Testis (tissue), 2 donors: ENCODE results near the gene TMPRSS15.

Source experiments
- POLR2A ChIP-seq: fragments of 450-650 bp; IDR thresholded peaks from one replicate; pipeline ENCODE4 v1.6.1; 2017; ENCODE audit warnings: antibody characterized with exemption, mild to moderate bottlenecking, moderate library complexity
- TF ChIP-seq, protein P1 (sequence below), 3 experiments: fragments of 450-650 bp in 2 of 3; fragments of 200-600 bp in 1 of 3; sonication (generic) in 1 of 3; IDR thresholded peaks; one replicate each; pipeline ENCODE4 v1.5.1; 2016 to 2019; ENCODE audit warnings: antibody characterized with exemption in 3 of 3, mild to moderate bottlenecking in 2 of 3, moderate library complexity in 1 of 3

DNA sequence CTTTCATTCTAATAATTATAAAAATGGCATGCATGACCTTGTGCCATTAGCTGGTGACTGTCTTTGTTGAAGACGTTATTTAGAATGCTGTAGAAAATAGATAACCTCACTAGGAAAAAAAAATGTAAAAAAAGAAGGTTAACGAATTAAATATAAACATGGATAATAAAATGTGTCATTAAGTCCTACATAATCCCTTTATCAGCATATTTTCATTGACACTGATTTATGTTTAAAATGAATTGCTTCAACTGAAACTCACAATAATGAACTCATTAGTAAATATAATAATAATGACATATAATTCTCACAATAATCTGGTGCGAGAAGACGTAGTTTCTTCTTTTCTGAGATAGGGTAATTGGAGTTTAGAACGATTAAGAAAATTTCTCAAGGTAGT lies 4.7 kb downstream of the TMPRSS15 start:
- no peak for TF ChIP-seq POLR2A
- TF ChIP-seq, protein P1, sequence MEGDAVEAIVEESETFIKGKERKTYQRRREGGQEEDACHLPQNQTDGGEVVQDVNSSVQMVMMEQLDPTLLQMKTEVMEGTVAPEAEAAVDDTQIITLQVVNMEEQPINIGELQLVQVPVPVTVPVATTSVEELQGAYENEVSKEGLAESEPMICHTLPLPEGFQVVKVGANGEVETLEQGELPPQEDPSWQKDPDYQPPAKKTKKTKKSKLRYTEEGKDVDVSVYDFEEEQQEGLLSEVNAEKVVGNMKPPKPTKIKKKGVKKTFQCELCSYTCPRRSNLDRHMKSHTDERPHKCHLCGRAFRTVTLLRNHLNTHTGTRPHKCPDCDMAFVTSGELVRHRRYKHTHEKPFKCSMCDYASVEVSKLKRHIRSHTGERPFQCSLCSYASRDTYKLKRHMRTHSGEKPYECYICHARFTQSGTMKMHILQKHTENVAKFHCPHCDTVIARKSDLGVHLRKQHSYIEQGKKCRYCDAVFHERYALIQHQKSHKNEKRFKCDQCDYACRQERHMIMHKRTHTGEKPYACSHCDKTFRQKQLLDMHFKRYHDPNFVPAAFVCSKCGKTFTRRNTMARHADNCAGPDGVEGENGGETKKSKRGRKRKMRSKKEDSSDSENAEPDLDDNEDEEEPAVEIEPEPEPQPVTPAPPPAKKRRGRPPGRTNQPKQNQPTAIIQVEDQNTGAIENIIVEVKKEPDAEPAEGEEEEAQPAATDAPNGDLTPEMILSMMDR (IDR thresholded peaks at IDR 0.05): no peak
